Small intestine (tissue), 16 donors: ENCODE data around the gene FCRL4. TPM values are rescaled to one million over a fixed set of nuclear protein-coding genes. Genes with fewer than 3 reads are reported as not detected.

Experiments used
- DNase-seq, 2 donors: peaks; one replicate each; pipeline versions ENCODE4 v3.0.0 to v3.0.0-alpha.2; 2013
- FAIRE-seq: peaks from 2 replicates; lab custom pipeline; 2012; peaks lifted over from hg19 to GRCh38; lab: Jason Lieb, UNC
- H3K27ac ChIP-seq, 3 donors: one replicate each; pipeline ENCODE4 v1.5.1; 2013; ENCODE audit warnings: low read length in 2 of 3, mild to moderate bottlenecking in 2 of 3, control low read depth in 1 of 3, inconsistent platforms in 1 of 3, low read depth in 1 of 3, moderate library complexity in 1 of 3
- H3K27me3 ChIP-seq, 3 donors: one replicate each; pipeline ENCODE4 v1.6.1; 2013; ENCODE audit warnings: low read length in 3 of 3, inconsistent platforms in 1 of 3; ENCODE audit not compliant: control insufficient read depth in 3 of 3, insufficient read depth in 3 of 3
- H3K36me3 ChIP-seq, 3 donors: one replicate each; pipeline ENCODE4 v1.6.1; 2013; ENCODE audit warnings: low read length in 3 of 3, inconsistent platforms in 1 of 3, low read depth in 1 of 3, mild to moderate bottlenecking in 1 of 3, moderate library complexity in 1 of 3; ENCODE audit not compliant: control insufficient read depth in 3 of 3, insufficient read depth in 2 of 3
- H3K4me1 ChIP-seq, 3 donors: one replicate each; pipeline ENCODE4 v1.6.1; 2013; ENCODE audit warnings: low read length in 2 of 3, inconsistent platforms in 1 of 3, low read depth in 1 of 3, mild to moderate bottlenecking in 1 of 3, moderate library complexity in 1 of 3; ENCODE audit not compliant: control insufficient read depth in 3 of 3, insufficient read depth in 2 of 3
- H3K4me3 ChIP-seq, 3 donors: one replicate each; pipeline ENCODE4 v1.5.1; 2013; ENCODE audit warnings: low read length in 3 of 3, control low read depth in 1 of 3, inconsistent platforms in 1 of 3, low read depth in 1 of 3, mild to moderate bottlenecking in 1 of 3, moderate library complexity in 1 of 3
- H3K9me3 ChIP-seq, 2 donors: one replicate each; pipeline ENCODE4 v1.6.1; 2013; ENCODE audit warnings: low read depth in 1 of 2, low read length in 1 of 2; ENCODE audit not compliant: control insufficient read depth in 2 of 2, insufficient read depth in 1 of 2
- WGBS, 3 donors: extraction: QIAGEN DNeasy Blood & Tissue Kit; methylation state at CpG; one replicate each; pipeline ENCODE4 v1.1.7; 2013; 5-methylcytosine and 5-hydroxymethylcytosine counted together
- long read RNA-seq, 10 donors: transcript quantifications; one replicate each; lab custom pipeline, GENCODE V29; 2026
- polyA plus RNA-seq, 4 donors: library from polyadenylated mRNA; stranded (reverse) in 3 of 4; unstranded in 1 of 4; fragments of 200-250 nt in 3 of 4; fragments of 120-200 nt in 1 of 4; gene quantifications; one replicate each; pipeline versions ENCODE4 v1.2.1 to v1.2.3, GENCODE V29; 2013
- donor health status: healthy with polysubstance abuse.
- donor health status: control.
- donor health status: control.
- donor health status: Bipolar disorder and iron deficiency.
- donor health status: healthy.

FCRL4 gene
- under 1 TPM in 2 of 4 donors, not detected in 2; 0.09 to 0.21 TPM for polyA plus RNA-seq
- long read RNA-seq, donor 1, result 0 reads
- long read RNA-seq, donor 2, result 0 reads
- long read RNA-seq, donor 3, result 0 reads
- long read RNA-seq, donor 4, result 0 reads
- long read RNA-seq, donor 5, result 0 reads
- long read RNA-seq, donor 6, result 0 reads
- long read RNA-seq, donor 7, result 0 reads
- long read RNA-seq, donor 8, result 0 reads
- long read RNA-seq, donor 9, result 0 reads
- long read RNA-seq, donor 10, result 0 reads

DNA sequence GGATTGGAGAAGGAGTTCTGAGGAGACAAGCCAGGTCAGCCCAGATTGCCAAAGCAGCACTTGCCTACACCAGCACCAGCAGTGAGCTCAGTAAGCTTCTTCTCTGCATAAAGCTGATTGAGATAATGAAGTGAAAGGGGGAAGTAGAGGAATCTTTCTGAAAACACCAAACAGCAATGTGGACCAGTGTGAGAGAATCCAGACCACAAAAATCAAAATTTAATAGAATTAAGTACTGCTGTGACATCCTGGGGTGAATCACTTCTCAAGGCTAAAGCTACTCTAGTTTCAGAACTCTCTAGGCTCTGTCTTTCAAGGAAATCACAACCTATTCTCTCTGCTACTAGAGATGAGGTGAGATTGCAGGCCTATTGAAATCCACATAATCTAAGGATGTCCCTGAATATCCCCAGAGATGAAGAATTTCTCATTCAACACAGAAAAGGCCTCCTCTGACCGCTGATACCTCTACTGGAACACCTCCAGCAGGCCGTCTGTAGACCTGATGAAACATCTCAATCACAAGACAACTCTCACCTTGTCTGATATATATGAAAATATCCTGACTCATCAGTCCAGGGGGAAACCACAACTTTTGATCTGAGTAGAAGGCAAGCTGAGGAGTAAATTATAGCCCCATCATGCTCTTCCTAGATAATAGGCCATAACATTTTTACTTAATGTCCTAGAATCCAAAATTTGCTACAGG lies at the start of gene FCRL4:
Gene FCRL4 (minus strand): TSS at position 127 of the 709 bp plus-strand sequence. CDS start 141 bp downstream, outside the sequence.
- H3K27ac ChIP-seq, result no peak within 1 kb of the TSS
- no peaks in the 10 kb centered on the region for H3K9me3 ChIP-seq
- no peaks in the 10 kb centered on the region for H3K4me1 ChIP-seq
- no peak for DNase-seq
- H3K4me3 ChIP-seq, result no peak within 1 kb of the TSS
- no peaks in the 10 kb centered on the region for H3K36me3 ChIP-seq
- peaks cover 0 to 3% (median 2%) of the 10 kb centered on the region in 3 donors for H3K27me3 ChIP-seq
- 65 to 78% (median 76%) methylated on average over 2 of the region's 2 CpGs for WGBS, 3 donors
- no peak for FAIRE-seq

DNA sequence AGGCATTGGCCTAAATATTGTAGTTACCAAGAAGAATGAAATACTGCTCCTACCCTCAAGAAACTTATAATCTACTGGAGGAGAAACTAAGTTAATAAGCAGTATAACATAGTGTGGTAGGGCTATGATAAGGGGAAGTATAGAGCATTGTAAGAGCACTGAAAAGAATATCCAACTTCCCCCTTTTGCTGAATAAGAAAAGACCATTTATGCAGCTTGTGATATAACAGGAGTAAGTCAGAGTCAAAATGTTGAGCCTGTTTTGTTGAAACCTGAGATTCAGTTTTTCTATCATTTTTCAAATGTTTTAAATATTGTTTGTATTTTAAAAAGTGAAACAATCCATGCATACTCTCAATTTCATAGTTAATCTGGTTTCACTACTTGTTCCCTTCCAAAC lies 48.3 kb upstream of the FCRL4 start:
- Histone ChIP-seq H3K27ac (no peak overlapping the region), H3K36me3 (no peaks in the 10 kb centered on the region), H3K27me3 (peaks cover 0 to 1% (median 0%) of the 10 kb centered on the region in 3 donors), H3K9me3 (no peaks in the 10 kb centered on the region), H3K4me3 (no peak overlapping the region), H3K4me1 (no peaks in the 10 kb centered on the region)
- DNase-seq (no peak), FAIRE-seq (no peak)

DNA sequence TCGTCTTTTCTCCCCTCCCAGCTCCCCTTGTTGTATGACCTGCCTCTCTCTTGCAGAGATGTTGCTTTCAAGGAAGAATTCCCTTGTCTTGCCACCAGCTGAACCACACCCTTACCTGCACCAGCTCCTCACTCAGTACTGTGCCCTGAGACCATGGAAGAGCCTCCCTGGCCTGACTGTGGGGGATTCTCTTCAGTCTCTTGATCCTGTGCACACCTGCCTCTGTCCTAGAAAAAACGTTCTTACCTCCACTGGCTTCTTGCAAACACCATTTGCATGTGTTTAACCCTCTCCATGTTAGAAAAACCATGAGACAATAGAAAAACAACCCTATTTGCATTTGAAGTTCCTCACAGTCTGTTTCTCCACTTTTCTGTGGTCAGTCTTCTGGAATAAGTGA lies 43.3 kb upstream of the FCRL4 start:
- Histone ChIP-seq H3K27ac (no peak overlapping the region), H3K36me3 (no peaks in the 10 kb centered on the region), H3K4me1 (no peaks in the 10 kb centered on the region), H3K27me3 (peaks cover 0 to 2% (median 0%) of the 10 kb centered on the region in 3 donors), H3K9me3 (no peaks in the 10 kb centered on the region), H3K4me3 (no peak overlapping the region)
- no peak for FAIRE-seq
- no peak for DNase-seq
- WGBS, 3 donors, result 31 to 39% (median 32%) methylated on average over 2 of the region's 2 CpGs

DNA sequence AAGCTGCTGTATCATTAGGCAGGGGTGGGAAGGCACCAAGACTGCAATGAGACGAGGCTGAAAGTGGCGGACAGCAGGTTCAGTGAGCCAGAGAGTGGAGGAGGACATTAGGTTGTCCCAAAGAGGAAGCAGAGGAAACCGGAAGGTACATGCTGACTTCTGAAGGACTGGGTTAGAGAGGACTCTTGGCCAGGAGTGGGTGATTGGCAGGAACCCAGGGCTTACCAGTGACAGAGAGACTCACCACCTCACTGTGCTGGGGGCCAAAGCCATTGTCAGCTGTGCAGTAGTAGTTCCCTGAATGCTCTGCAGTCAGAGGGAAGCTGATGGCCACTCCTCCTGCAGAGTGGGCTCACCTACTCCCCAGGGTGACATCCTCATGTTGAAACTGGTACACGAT lies 41.9 kb upstream of the FCRL4 start:
- 58% methylated on average over 4 of the region's 4 CpGs for WGBS, 3 donors
- FAIRE-seq, result no peak

DNA sequence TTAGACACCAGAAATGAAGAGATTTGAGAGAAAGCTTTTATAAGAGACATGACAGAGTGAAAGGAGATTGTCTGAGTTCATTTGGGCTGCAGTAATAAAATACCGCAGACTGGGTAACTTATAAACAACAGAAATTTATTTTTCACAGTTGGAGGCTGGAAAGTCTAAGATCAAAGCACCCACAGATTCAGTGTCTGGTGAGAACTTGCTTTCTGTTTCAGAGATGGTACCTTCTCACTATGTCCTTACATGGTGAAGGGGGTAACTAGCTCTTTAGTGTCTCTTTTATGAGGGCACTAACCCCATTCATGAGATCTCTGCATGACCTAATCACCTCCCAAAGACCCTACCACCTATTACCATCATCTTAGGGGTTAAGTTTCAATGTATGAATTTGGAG lies 30.9 kb upstream of the FCRL4 start:
- WGBS, 3 donors, result 73 to 87% (median 74%) methylated on average over 1 of the region's 1 CpG
- Histone ChIP-seq H3K4me3 (no peak overlapping the region), H3K36me3 (no peaks in the 10 kb centered on the region), H3K4me1 (no peaks in the 10 kb centered on the region), H3K9me3 (no peaks in the 10 kb centered on the region), H3K27me3 (peaks cover 0 to 6% (median 0%) of the 10 kb centered on the region in 3 donors), H3K27ac (no peak overlapping the region)
- DNase-seq (no peak), FAIRE-seq (no peak)

More for the DNA sequence above, 41.9 kb upstream of the FCRL4 start:
- H3K27ac ChIP-seq, result no peak overlapping the region
- H3K36me3 ChIP-seq, result no peaks in the 10 kb centered on the region
- no peak overlapping the region for H3K4me3 ChIP-seq
- no peak for DNase-seq
- H3K27me3 ChIP-seq, result peaks cover 0 to 2% (median 0%) of the 10 kb centered on the region in 3 donors
- no peaks in the 10 kb centered on the region for H3K4me1 ChIP-seq
- H3K9me3 ChIP-seq, result no peaks in the 10 kb centered on the region

DNA sequence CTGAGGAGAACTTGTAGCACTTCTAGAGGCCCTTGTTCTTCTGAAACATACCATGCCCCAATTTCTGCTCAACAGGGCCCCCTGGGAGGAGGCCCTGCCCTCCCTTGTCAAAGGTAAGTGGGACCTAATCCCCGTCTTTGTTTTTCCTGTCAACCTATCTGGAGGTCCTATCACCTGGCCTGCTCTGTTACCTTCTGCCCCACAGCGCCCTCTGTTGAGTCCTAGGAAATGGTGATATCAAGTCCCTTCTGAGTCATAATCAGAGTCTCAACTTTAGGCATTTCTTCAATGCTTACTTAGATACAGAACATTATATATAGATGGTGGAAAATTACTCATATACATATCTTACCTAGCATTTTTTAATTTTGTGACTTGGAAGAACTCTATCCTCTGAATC lies 28.2 kb upstream of the FCRL4 start:
- DNase-seq (peak; percentile 28 to 36), FAIRE-seq (no peak)
- H3K9me3 ChIP-seq, result no peaks in the 10 kb centered on the region
- no peak overlapping the region for H3K4me3 ChIP-seq
- H3K36me3 ChIP-seq, result no peaks in the 10 kb centered on the region
- H3K27me3 ChIP-seq, result peaks cover 0 to 8% (median 0%) of the 10 kb centered on the region in 3 donors
- H3K27ac ChIP-seq, result no peak overlapping the region
- H3K4me1 ChIP-seq, result no peaks in the 10 kb centered on the region
- 19 to 33% (median 24%) methylated on average over 2 of the region's 2 CpGs for WGBS, 3 donors

DNA sequence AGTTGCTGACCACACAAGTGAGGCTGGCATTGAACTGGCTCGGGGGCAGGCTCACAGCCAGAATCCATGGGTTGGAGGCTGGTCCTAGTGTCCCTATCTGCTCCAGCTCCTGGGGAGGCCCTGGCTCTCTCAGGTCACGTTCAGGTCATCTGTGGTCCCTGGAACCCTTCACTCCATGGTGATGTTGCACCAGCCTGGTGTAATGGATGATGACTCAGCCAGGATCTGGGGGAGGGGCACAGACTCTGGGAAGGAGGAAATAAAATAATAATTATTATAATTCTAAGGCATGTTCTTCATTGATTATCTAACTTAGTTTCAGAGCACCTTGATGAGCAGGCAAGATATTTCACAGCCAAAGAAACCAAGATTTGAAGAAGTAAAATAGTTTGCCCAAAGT lies 26.6 kb upstream of the FCRL4 start:
- Histone ChIP-seq H3K36me3 (no peaks in the 10 kb centered on the region), H3K27ac (no peak overlapping the region), H3K9me3 (no peaks in the 10 kb centered on the region), H3K4me3 (no peak overlapping the region), H3K4me1 (no peaks in the 10 kb centered on the region), H3K27me3 (peaks cover 0 to 8% (median 0%) of the 10 kb centered on the region in 3 donors)
- WGBS, 3 donors, result 67 to 72% (median 71%) methylated on average over 2 of the region's 2 CpGs
- DNase-seq, result no peak
- FAIRE-seq, result no peak

DNA sequence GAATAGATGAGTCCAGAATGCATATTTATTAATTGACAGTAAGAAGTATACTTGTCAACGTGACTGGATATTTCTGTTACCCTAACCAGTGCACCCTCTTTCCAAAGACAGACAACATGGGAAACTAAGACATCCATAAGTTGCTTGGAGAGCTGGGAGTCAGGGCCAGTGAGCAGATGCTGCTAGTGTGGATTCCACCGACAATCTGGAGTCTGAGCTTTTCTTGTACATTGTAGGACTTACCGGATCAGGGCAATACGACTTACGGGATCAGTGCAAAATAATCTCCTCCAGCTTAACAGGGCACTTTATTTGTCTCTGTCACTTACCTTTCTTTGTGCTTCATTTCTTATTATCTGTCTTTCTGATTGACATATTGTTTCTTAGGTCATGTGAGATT lies 24.6 kb upstream of the FCRL4 start:
- H3K4me1 ChIP-seq, result no peaks in the 10 kb centered on the region
- 89 to 91% (median 91%) methylated on average over 5 of the region's 5 CpGs for WGBS, 3 donors
- H3K27ac ChIP-seq, result no peak overlapping the region
- peaks cover 0 to 13% (median 0%) of the 10 kb centered on the region in 3 donors for H3K27me3 ChIP-seq
- no peaks in the 10 kb centered on the region for H3K36me3 ChIP-seq
- DNase-seq, result no peak
- no peak overlapping the region for H3K4me3 ChIP-seq
- no peak for FAIRE-seq
- H3K9me3 ChIP-seq, result no peaks in the 10 kb centered on the region
